Urothelium cell line (cell line): ENCODE measurements around the gene SLC9A8.
"Not testable (repeated sequence)": the region's sequence is repeated elsewhere in the genome, so short reads cannot be mapped to it uniquely, and the experiment has no call there.

ENCODE experiments used
- DNase-seq: peaks from one replicate; pipeline ENCODE4 v3.0.0; 2011; ENCODE audit warnings: low spot score, mixed read lengths
- FAIRE-seq: peaks from 2 replicates; lab custom pipeline; 2011; peaks lifted over from hg19 to GRCh38; lab: Jason Lieb, UNC

SLC9A8 gene

GRCh38 chr20:49812507-49813304 is at the start of gene SLC9A8:
Gene SLC9A8, plus strand, starts transcription at chr20:49812828. Its CDS starts 95 bp downstream, at chr20:49812923.
- FAIRE-seq (no peak), DNase-seq (peak; percentile 98)

GRCh38 chr20:49762940-49763766 is 49.5 kb upstream of the SLC9A8 start:
- FAIRE-seq: no peak
- DNase-seq: no peak

GRCh38 chr20:49765413-49765736 is 47.3 kb upstream of the SLC9A8 start:
- FAIRE-seq (no peak), DNase-seq (no peak)

GRCh38 chr20:49765846-49766541 is 46.6 kb upstream of the SLC9A8 start:
- DNase-seq: no peak
- no peak for FAIRE-seq

- FAIRE-seq (no peak), DNase-seq (no peak)
These were observed 45.6 kb upstream of the SLC9A8 start for GRCh38 chr20:49766979-49767521.

GRCh38 chr20:49768204-49769047 is 44.2 kb upstream of the SLC9A8 start:
- no peak for FAIRE-seq
- peak; percentile 81 for DNase-seq

GRCh38 chr20:49769048-49769581 is 43.5 kb upstream of the SLC9A8 start:
- DNase-seq (no peak), FAIRE-seq (no peak)

- no peak for DNase-seq
- FAIRE-seq: no peak
These were observed 42.0 kb upstream of the SLC9A8 start for GRCh38 chr20:49770634-49771033.

GRCh38 chr20:49774213-49774612 is 38.4 kb upstream of the SLC9A8 start:
- FAIRE-seq: not testable (repeated sequence)

GRCh38 chr20:49775229-49775693 is 37.4 kb upstream of the SLC9A8 start:
- FAIRE-seq (no peak), DNase-seq (peak; percentile 89)

More at GRCh38 chr20:49774213-49774612, 38.4 kb upstream of the SLC9A8 start:
- DNase-seq: not testable (repeated sequence)

GRCh38 chr20:49779972-49780371 is 32.7 kb upstream of the SLC9A8 start:
- DNase-seq (no peak), FAIRE-seq (no peak)

- no peak for DNase-seq
- no peak for FAIRE-seq
These were observed 31.0 kb upstream of the SLC9A8 start for GRCh38 chr20:49781676-49782075.

- not testable (repeated sequence) for DNase-seq, FAIRE-seq
These were observed 30.2 kb upstream of the SLC9A8 start for GRCh38 chr20:49782439-49782838.

- FAIRE-seq, DNase-seq: not testable (repeated sequence)
These were observed 29.3 kb upstream of the SLC9A8 start for GRCh38 chr20:49783021-49783995.

GRCh38 chr20:49784291-49784690 is 28.3 kb upstream of the SLC9A8 start:
- DNase-seq: no peak

GRCh38 chr20:49785149-49785851 is 27.3 kb upstream of the SLC9A8 start:
- FAIRE-seq (no peak), DNase-seq (no peak)

More at GRCh38 chr20:49784291-49784690, 28.3 kb upstream of the SLC9A8 start:
- FAIRE-seq: no peak

- DNase-seq: no peak
- no peak for FAIRE-seq
These were observed 26.8 kb upstream of the SLC9A8 start for GRCh38 chr20:49785852-49786175.

- DNase-seq (no peak), FAIRE-seq (no peak)
These were observed 26.4 kb upstream of the SLC9A8 start for GRCh38 chr20:49786196-49786595.
